ENCODE results near the gene DNAJC1.

- TF ChIP-seq, protein P1, sequence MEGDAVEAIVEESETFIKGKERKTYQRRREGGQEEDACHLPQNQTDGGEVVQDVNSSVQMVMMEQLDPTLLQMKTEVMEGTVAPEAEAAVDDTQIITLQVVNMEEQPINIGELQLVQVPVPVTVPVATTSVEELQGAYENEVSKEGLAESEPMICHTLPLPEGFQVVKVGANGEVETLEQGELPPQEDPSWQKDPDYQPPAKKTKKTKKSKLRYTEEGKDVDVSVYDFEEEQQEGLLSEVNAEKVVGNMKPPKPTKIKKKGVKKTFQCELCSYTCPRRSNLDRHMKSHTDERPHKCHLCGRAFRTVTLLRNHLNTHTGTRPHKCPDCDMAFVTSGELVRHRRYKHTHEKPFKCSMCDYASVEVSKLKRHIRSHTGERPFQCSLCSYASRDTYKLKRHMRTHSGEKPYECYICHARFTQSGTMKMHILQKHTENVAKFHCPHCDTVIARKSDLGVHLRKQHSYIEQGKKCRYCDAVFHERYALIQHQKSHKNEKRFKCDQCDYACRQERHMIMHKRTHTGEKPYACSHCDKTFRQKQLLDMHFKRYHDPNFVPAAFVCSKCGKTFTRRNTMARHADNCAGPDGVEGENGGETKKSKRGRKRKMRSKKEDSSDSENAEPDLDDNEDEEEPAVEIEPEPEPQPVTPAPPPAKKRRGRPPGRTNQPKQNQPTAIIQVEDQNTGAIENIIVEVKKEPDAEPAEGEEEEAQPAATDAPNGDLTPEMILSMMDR (IDR thresholded peaks at IDR 0.05; ENCODE audit: extremely low read depth in 1 of 2, insufficient read depth in 1 of 2, low read depth in 1 of 2, low read length in 2 of 2) = no peak
- peak; percentile 36 for TF ChIP-seq POLR2AphosphoS5 (IDR thresholded peaks at IDR 0.05; ENCODE audit: insufficient read depth, low read depth, low read length)
- no peak for TF ChIP-seq EZH2 (IDR thresholded peaks at IDR 0.05; ENCODE audit: borderline replicate concordance, low read depth, low read length, severe bottlenecking)
- no peak for TF ChIP-seq POLR2A (IDR thresholded peaks at IDR 0.05; ENCODE audit: low read depth, low read length)
- no peak for TF ChIP-seq MYC (IDR thresholded peaks at IDR 0.05; ENCODE audit: low read depth, low read length)
- no peak for TF ChIP-seq MAX (IDR thresholded peaks at IDR 0.05; ENCODE audit: insufficient read depth, insufficient read length)
- no peak for TF ChIP-seq GATA2 (IDR thresholded peaks at IDR 0.05; ENCODE audit: insufficient read depth, insufficient read length, low read depth, low read length)
Measured at GRCh38 chr10:21724687-21725367, 278.7 kb downstream of the DNAJC1 start.

Measured in endothelial cell of umbilical vein (primary cell).